Epithelial cell of proximal tubule (primary cell): ENCODE data around the gene HYDIN. TPM values are rescaled to one million over a fixed set of nuclear protein-coding genes. Genes with fewer than 3 reads are reported as not detected.
"Not testable (repeated sequence)": the region's sequence is repeated elsewhere in the genome, so short reads cannot be mapped to it uniquely, and the experiment has no call there.

ENCODE experiments used
- DNase-seq: peaks from one replicate; pipeline ENCODE4 v3.0.0-alpha.2; 2011; ENCODE audit warnings: low read depth
- H3K4me3 ChIP-seq: 2 replicates; pipeline ENCODE4 v1.5.1; 2011; ENCODE audit warnings: low read depth, mild to moderate bottlenecking, low read length
- total RNA-seq: library from RNA; depleted of rRNA; stranded (reverse); fragments of >200 nt; gene quantifications from 2 replicates; pipeline ENCODE4 v1.2.3, GENCODE V29; 2015

Gene HYDIN
- total RNA-seq, 1 donor from 2014 or later: 1.5 TPM

DNA sequence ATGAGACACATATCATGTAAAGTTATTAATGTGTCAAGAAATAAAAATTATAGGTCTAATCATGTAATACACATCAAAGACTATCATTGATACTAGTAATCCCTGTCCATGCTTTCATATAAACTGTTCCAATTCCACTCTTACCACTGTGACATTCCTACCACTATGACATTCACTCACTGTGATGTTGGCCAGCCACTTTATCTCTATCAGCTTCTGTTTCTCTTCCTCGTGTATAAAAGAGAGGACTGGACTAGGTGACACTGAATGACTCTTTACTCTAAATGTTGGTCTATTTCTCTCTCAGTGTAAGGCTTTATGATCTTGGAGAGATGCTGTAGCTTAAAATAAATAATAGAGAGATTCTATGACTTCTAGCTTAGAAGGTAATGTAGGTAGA is 150.3 kb downstream of the HYDIN start:
- DNase-seq, H3K4me3 ChIP-seq: not testable (repeated sequence)

DNA sequence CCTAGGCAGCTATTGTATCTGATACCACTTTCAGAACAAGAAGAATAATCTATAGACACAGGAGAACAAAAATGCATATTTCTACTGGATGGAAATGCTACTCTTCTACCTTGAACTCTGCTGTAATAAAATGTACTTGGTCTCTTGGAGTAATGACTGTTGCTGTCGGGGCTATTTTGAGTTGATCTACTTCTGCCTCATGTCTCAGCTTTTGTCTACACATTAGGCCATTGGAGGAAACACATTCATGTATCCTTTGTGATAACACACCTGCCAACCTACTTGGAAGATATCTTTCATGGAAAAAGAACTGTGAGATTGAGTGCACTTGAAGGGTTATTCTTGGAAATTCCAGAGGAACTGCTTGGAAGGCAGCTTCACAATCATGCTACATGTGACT is 159.9 kb downstream of the HYDIN start:
- H3K4me3 ChIP-seq, DNase-seq: not testable (repeated sequence)

DNA sequence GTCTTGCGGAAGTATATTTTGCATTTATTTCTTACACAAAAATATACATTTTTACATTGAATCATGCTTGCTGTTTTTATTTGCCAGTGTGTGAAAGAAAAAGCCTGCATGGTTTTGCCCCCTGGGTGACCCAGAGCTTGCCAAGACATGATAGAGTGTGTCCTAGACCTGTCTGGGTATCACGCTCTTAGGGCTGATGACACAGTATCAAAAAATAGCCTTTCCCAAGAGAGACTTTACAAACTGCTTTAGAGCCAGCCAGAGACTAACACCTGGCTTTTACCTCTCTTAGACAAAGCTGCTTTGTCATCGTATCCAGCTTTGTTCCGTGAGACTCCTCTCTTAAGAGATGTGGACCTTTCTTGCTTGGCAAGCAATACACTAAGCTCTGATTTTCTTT is 160.7 kb downstream of the HYDIN start:
- not testable (repeated sequence) for DNase-seq, H3K4me3 ChIP-seq

DNA sequence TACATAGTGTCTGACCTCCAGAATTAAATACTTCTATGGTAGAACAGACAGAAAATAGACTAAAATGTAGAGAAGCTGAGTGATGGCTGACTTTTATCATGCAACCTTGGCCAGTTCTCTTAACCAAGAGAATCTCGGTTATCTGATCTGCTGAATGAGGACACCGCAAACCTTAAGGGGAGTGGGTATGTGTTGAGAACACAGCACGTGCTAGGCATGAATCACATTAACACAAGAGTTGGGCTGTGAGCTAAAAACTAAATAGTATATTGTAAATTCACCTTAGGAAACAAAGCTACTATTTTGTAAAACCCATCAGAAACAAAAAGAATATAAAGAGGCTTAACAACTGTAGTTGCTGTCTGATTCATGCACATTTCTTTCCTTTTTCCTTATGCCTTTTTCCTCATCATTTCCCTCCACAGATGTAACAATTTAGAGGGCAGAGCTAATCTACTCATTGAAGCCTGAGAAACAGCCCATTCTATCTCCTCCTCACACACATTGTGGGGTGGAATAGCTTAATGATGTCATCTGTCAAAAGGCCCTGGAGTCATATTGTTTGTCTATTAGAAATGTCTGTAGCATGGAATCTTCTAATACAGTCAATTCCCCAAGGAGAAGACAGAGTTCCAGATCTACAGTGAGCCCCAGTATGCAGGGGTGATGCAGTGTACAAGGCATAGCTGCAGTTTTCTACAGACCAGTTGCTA is 176.5 kb downstream of the HYDIN start:
- not testable (repeated sequence) for H3K4me3 ChIP-seq, DNase-seq

DNA sequence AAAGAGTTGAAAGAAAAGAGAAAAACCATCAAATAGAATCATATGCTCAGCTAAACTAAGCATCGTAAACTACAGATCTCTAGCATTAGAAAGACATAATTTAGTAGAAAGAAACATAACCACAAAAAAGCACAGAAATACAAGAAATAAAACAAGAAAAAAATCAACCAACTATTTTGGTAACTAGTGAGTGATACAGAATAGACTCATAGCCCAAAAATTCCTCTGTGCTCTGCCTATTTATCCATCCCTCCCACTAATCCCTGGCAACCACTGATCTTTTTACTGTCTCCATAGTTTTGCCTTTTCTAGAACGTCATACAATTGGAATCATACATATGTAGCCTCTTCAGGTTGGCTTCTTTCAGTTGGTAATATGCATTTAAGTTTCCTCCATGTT is 180.2 kb downstream of the HYDIN start:
- H3K4me3 ChIP-seq, DNase-seq: not testable (repeated sequence)

DNA sequence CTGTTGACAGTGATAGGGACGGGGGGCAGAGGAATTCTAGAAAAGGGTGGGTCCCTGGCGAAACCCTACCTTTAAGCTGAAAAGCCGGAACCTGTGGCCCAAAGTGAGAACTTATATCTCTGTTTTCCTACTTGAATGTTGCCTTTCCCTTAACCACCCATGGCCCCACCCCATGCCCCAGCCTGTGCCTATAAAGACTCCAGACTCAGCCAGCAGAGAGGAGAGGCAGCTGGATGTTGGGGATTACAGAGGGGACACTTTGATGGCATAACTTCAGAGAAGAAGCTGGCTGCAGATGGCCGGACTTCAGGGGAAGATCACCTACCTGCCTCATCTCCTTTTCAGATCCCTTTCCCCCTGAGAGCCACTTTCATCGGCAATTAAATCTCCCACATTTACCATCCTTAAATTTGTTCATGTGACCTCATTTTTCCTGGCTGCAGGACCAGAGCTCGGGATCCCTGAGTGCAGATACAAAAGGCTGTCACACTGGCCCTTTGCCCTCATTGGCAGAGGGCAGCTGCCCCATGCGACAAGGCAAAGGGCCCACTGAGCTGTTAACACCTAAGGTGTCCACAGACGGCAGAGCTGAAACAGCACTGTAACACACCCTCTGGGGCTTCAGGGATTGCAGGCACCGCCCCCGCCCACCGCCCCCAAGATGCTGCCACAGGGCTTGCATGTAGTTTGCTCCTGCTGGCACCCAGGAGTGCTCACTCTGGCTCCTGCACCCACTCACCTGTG is 191.0 kb downstream of the HYDIN start:
- DNase-seq, H3K4me3 ChIP-seq: not testable (repeated sequence)

DNA sequence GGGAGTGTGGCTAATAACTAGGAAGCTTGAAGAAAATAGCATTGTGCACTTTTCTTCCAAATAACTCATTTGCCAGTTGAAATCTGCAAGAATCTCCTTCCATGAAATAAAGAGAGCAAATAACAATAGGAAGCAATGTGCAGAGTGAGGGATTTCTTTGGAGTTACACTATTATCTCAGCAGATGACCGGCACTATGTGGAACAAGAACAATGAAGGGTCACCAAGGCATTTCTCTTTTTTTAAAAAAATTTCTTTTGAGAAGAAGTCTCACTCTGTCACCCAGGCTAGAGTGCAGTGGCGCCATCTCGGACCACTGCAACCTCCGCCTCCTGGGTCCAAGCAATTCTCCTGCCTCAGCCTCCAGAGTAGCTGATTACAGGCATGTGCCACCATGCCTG is 192.1 kb downstream of the HYDIN start:
- not testable (repeated sequence) for H3K4me3 ChIP-seq, DNase-seq

DNA sequence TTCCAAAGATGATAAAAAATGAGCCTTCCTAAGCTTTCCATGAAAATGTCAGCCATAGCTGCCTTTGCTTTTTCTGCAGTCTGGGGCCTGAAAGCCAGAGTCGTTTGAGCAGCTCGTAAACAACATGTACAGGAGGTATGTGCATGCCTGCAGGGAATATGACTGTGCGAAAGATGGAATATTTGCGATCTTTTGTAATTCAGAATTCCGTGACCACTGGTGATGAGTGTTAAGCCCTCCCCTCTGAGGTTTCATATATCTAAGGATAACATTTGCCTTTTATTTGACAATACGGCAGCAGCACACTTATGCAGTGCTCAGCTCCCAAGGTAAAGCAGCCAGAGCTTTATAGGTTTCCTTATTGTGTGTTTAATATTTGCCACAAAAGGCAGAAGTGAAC is 192.5 kb downstream of the HYDIN start:
- H3K4me3 ChIP-seq, DNase-seq: not testable (repeated sequence)

DNA sequence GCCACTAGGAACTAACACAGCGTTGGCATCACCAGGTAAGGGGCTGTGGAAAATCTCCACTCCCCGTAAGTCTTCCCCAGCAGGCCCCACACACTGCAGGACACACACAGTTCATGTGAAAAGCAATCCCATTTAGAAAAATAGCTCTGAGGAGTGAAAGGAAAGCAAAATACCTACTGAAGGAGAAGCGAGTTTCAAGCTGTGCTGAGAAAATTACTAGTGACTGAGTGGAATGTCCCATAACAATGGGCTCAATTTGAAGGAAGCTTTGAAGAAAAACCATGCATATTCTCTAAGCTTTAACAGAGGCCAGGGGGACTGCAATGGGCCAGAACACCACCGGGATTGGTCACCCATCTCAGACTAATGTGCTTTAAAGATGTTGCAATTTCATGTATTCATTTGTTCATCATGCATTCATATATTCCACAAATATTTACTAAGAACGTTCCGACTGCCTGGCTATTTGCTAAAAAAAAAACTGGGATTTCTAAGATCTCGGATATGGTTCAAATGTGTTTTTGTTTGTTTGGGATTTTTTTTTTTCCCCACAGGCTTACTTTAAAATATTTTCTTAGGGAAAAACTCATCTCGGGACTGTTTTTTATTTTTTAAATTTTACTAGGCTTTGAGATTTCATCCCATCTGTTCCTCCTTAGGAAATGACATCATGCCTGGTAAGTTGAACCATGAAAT is 202.3 kb downstream of the HYDIN start:
- H3K4me3 ChIP-seq, DNase-seq: not testable (repeated sequence)

DNA sequence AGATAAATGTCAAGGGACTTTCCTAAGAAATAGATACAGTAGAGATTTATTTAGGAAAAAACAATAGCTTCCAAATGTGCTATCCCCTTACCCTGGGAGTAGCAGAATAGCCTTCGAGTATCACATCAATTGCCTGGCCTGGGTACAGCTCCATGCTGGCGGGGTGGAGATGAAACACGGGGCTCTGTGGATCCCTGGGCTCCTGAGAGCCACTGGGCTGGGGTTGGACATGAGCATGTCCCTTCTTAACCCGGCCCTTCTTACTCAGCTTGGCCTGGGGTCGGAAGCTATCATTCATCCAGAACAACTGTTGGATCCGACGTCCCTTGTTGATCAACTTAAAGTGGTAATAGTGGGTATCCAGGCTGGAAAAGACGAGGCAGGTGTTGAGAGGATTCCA is 203.0 kb downstream of the HYDIN start:
- not testable (repeated sequence) for DNase-seq, H3K4me3 ChIP-seq

DNA sequence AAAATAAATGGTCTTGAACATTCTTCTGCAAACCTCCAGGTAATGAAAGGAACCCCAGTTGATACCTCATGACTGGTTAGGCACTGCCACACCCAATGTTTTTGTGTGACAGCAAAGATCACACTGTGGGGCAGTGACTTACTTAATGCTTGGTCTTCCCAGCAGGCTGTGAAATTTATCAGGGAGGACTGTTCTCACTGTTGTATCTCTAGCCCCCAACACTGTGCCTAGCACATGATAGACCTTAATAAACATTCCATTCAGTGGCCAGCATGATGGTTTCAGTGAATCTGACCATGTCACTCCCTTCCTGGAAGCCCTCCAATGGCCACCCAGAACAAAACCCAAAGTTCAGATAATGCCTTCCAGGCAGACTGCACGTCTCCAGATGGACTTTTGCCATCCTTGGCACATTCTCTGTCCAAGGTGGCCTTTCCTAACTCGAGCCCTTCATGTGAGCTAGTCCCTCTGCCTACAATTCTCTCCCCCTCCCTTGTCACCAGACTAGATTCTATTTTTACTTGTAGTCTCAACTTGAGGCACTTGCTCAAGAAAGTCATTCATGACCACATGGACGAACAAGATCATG is 206.6 kb downstream of the HYDIN start:
- DNase-seq, H3K4me3 ChIP-seq: not testable (repeated sequence)

DNA sequence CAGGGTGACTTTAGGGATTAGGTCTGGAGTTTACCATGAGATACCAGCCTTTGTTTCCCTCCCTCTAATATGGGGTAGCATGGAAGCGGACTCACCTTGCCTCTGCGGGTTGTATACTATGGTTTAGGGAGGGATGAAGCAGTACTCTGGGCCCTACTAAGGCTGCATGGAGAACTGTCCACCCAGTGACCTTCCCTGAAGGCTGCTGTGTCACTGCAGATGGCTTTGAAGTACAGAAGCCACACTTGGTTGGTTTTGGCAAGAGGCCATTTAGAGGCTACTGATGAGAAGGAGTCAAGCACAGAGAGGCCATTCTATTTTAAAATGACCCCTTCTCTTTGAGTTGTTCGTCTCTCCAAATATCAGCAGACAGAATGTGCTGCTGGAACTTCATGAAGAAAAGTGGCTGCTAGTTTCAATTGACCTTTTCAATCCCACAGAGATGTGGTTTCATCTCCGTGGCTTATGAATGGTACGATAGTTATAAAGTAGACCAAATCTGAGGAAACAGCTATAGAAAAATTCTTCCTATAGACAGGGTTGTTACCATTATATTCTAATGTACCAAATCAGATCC is 208.5 kb downstream of the HYDIN start:
- not testable (repeated sequence) for DNase-seq, H3K4me3 ChIP-seq

DNA sequence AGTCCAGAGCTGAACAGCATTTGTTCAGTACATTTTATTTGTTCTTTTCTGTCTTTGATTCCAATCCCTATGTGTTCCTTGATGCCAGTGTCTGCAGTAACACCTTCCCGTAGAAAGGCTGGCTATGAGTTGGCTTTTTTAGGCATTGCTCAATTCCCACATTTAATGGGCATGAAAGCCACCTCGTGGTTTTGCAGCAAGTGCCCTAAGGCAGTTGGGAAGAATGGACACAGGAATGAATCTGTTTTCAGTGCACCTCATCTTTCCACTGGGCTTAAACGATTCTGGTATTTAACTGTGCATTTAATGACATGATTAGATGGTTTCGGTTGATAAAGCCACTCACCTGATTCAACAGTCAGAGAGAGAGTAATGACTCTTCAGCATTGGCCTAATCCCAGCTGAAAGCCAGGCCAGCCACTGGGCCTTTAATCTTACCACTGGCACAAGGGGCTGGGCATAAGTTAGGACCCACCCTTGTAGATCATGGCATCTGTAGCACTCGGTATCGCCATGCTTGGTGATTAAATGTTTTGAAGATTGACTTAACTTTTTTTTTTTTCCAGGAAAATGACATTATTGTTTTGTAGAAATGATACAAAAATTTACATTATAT is 211.3 kb downstream of the HYDIN start:
- not testable (repeated sequence) for DNase-seq, H3K4me3 ChIP-seq

DNA sequence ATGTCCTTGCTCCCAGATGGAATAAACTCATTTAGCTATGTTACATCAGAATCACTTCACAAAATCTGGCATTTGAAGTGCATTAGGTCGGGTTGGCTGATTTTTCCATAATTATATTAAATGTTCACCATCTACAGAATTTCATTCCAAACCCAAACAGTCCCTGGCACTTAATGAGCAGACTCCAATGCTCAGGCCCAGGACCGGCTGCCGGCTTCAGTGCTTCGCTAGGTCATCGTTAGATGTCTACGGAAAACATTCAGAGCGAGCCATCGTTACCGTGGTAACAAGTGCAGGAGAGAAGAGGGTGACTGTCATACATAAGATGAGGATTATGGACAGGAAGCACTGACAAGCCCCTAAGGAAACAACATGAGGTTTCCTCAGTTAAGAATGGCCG is 215.1 kb downstream of the HYDIN start:
- not testable (repeated sequence) for H3K4me3 ChIP-seq, DNase-seq

DNA sequence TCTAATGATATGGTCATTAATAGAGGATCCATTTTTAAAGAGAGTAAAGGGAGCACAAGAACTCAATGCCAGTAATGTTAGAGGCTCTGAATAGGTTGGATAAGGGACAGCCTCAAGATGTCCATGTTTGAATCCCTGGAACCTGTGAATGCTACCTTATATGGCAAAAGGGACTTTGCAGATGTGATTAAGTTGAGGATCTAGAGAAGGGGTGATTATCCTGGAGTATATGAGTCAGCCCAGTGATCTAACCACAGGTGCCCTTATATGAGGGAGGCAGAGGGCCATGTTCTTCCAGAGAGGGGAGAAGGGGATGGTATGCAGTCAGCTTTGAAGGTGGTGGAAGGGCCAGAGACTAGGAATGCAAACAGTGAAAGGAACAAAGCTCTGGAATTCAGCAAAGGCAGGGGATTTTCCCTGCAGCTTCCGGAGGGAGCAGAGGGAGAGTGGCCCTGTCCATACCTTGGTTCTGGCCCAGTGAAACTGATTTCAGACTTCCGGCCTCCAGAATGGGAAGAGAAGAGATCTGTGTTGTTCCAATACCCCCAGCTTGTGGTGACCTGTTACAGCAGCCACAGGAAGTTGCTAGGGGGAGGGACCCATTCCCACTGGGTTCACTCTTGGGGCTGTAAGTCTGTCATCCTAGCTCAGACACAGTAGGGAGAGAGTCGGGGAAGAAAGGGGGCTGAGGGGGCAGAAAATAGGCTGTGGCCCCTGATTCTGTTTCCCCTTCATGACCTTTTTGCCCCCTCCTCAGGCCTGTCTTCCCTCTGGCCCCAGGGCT is 220.9 kb downstream of the HYDIN start:
- not testable (repeated sequence) for H3K4me3 ChIP-seq, DNase-seq

DNA sequence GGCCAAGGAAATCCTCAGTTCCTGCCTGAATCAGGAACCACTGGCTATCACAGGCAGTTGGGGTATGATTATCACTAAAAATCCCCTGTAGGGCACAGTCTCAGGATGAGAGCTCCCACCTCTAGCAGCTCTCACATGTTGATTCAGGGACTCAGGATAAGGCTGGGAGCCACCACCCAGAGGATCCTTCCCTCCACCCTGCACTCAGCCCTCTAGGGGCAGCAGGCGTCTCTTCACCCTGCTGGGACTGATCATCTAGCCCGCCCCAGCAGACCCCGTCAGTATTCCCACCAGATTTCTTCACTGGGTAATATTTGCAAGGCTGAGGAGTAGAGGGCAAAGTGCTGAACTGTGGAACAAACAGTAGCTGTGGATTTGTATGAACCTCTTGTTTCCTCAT is 224.0 kb downstream of the HYDIN start:
- not testable (repeated sequence) for H3K4me3 ChIP-seq, DNase-seq
